GM12878 (cell line): Measurements from ENCODE around the gene ZSWIM6. TPM values are rescaled to one million over a fixed set of nuclear protein-coding genes. Genes with fewer than 3 reads are reported as not detected.

Source experiments
- ATAC-seq: fragments of 200-7000 bp; cut with Tn5 transposase; 3 replicates; pipeline ENCODE4 v1.9.1; 2020; ENCODE audit warnings: mild to moderate bottlenecking, moderate library complexity
- BruUV-seq: library from RNA; stranded (reverse); fragments of 400-500 nt; replicated peaks from 2 replicates; lab custom pipeline; 2021; lab: Mats Ljungman, UMichigan
- CTCF ChIA-PET: fragments of 300-600 bp; sonication (Branson Sonifier 250); formaldehyde crosslinking; extraction: SDS; loops from one replicate; lab custom pipeline; 2021; ENCODE audit warnings: inconsistent platforms; lab: Yijun Ruan, JAX
- POLR2A ChIA-PET: fragments of 350-600 bp; formaldehyde crosslinking; extraction: SDS; loops from one replicate; lab custom pipeline; 2021; ENCODE audit warnings: inconsistent platforms; lab: Charles Lee
- RAD21 ChIA-PET: fragments of 300-600 bp; sonication (Branson Sonifier 250); formaldehyde crosslinking; loops from one replicate; lab custom pipeline; 2023; ENCODE audit warnings: antibody characterized with exemption; ENCODE audit not compliant: unreplicated experiment; lab: Charles Lee
- SMC1A ChIA-PET: fragments of 300-600 bp; sonication (Branson Sonifier 250); formaldehyde crosslinking; loops from one replicate; lab custom pipeline; 2023; ENCODE audit not compliant: unreplicated experiment, uncharacterized antibody; lab: Charles Lee
- DNase-seq: peaks from one replicate; pipeline ENCODE4 v3.0.0-alpha.2; 2011; ENCODE audit warnings: low read depth, low spot score
- FAIRE-seq: peaks from 3 replicates; lab custom pipeline; 2011; peaks lifted over from hg19 to GRCh38; lab: Jason Lieb, UNC
- H2AFZ ChIP-seq: 2 replicates; pipeline ENCODE4 v1.6.0; 2011; ENCODE audit warnings: low read depth, low read length, control low read depth; ENCODE audit not compliant: control insufficient read depth
- H3K27ac ChIP-seq: 2 replicates; pipeline ENCODE4 v1.5.1; 2011; ENCODE audit warnings: control low read depth; ENCODE audit not compliant: control insufficient read depth, insufficient read depth
- H3K27me3 ChIP-seq, 2 experiments: replicated peaks in 1 of 2; 2 replicates each; pipeline versions ENCODE4 v1.6.0 to v1.6.1; 2011; ENCODE audit warnings: low read length in 1 of 2; ENCODE audit not compliant: control insufficient read depth in 2 of 2, insufficient read depth in 2 of 2
- H3K36me3 ChIP-seq, 2 experiments: 2 replicates each; pipeline ENCODE4 v1.5.1; 2011; ENCODE audit warnings: low read length in 1 of 2; ENCODE audit not compliant: control insufficient read depth in 2 of 2, insufficient read depth in 2 of 2
- H3K4me1 ChIP-seq: 2 replicates; pipeline ENCODE4 v1.6.1; 2011; ENCODE audit warnings: mild to moderate bottlenecking, low read length, moderate library complexity, mixed read lengths; ENCODE audit not compliant: control insufficient read depth, insufficient read depth
- H3K4me2 ChIP-seq: 2 replicates; pipeline ENCODE4 v1.6.0; 2011; ENCODE audit warnings: control low read depth; ENCODE audit not compliant: control insufficient read depth, insufficient read depth
- H3K4me3 ChIP-seq: fragments of 200-600 bp; sonication (generic); 2 replicates; pipeline ENCODE4 v1.5.1; 2016
- H3K79me2 ChIP-seq: 2 replicates; pipeline ENCODE4 v1.6.0; 2011; ENCODE audit warnings: low read length; ENCODE audit not compliant: control insufficient read depth, insufficient read depth
- H3K9ac ChIP-seq: 2 replicates; pipeline ENCODE4 v1.8.0; 2011; ENCODE audit warnings: low read length, control low read depth, mixed read lengths; ENCODE audit not compliant: control insufficient read depth, insufficient read depth
- H3K9me3 ChIP-seq: replicated peaks from 3 replicates; pipeline ENCODE4 v1.5.1; 2011; ENCODE audit warnings: mild to moderate bottlenecking, low read length; ENCODE audit not compliant: control insufficient read depth, insufficient read depth
- H4K20me1 ChIP-seq: 2 replicates; pipeline ENCODE4 v1.6.0; 2011; ENCODE audit not compliant: control insufficient read depth, insufficient read depth
- BCL11A ChIP-seq: IDR thresholded peaks from 2 replicates; pipeline ENCODE4 v1.6.1; 2011; ENCODE audit warnings: low read depth, low read length
- BMI1 ChIP-seq: fragments of 450-650 bp; IDR thresholded peaks from 2 replicates; pipeline ENCODE4 v1.6.1; 2016; ENCODE audit warnings: mild to moderate bottlenecking, moderate library complexity, borderline replicate concordance
- CBFB ChIP-seq: IDR thresholded peaks from 2 replicates; pipeline ENCODE4 v1.6.1; 2016; ENCODE audit warnings: antibody characterized with exemption, low read depth
- CHD2 ChIP-seq: IDR thresholded peaks from 2 replicates; pipeline ENCODE4 v1.6.1; 2011; ENCODE audit warnings: low read depth, low read length, improper control_type of control experiment, borderline replicate concordance
- EGR1 ChIP-seq, 2 experiments: IDR thresholded peaks; 1 replicate in 1 of 2; 2 replicates in 1 of 2; pipeline ENCODE4 v1.6.1; 2011 to 2012; ENCODE audit warnings: low read depth in 2 of 2, low read length in 2 of 2, borderline replicate concordance in 1 of 2, mild to moderate bottlenecking in 1 of 2, moderate library complexity in 1 of 2
- EP300 ChIP-seq, 2 experiments: fragments of 150-350 bp in 1 of 2; IDR thresholded peaks; 2 replicates each; pipeline ENCODE4 v1.6.1; 2011 to 2012; ENCODE audit warnings: low read depth in 2 of 2, low read length in 2 of 2, borderline replicate concordance in 1 of 2, improper control_type of control experiment in 1 of 2, inconsistent platforms in 1 of 2; ENCODE audit not compliant: control insufficient read depth in 1 of 2
- ETV6 ChIP-seq, 2 experiments: fragments of 450-650 bp in 1 of 2; IDR thresholded peaks in 1 of 2; conservative IDR thresholded peaks in 1 of 2; 2 replicates each; pipeline ENCODE4 v1.6.1; 2014; ENCODE audit warnings: antibody characterized with exemption in 1 of 2, borderline replicate concordance in 1 of 2, low read depth in 1 of 2, mild to moderate bottlenecking in 1 of 2, moderate library complexity in 1 of 2
- EZH2 ChIP-seq: IDR thresholded peaks from 2 replicates; pipeline ENCODE4 v1.6.1; 2012; ENCODE audit warnings: low read depth, mild to moderate bottlenecking, control low read depth, inconsistent platforms, low read length, borderline replicate concordance; ENCODE audit not compliant: control insufficient read depth
- FOS ChIP-seq: IDR thresholded peaks from 3 replicates; pipeline ENCODE4 v1.6.1; 2011; ENCODE audit warnings: borderline replicate concordance; ENCODE audit not compliant: insufficient read length; ENCODE audit errors: extremely low read depth
- IKZF1 ChIP-seq: fragments of 450-650 bp; conservative IDR thresholded peaks from 2 replicates; pipeline ENCODE4 v1.6.1; 2017; ENCODE audit warnings: antibody characterized with exemption, mild to moderate bottlenecking
- KLF5 ChIP-seq: fragments of 450-650 bp; IDR thresholded peaks from 2 replicates; pipeline ENCODE4 v1.6.1; 2014; ENCODE audit warnings: mild to moderate bottlenecking; ENCODE audit not compliant: partially characterized antibody
- MLLT1 ChIP-seq: fragments of 450-650 bp; IDR thresholded peaks from 2 replicates; pipeline ENCODE4 v1.6.1; 2016; ENCODE audit warnings: mild to moderate bottlenecking
- MTA3 ChIP-seq: IDR thresholded peaks from 2 replicates; pipeline ENCODE4 v1.6.1; 2012; ENCODE audit warnings: low read length, inconsistent platforms, borderline replicate concordance
- NBN ChIP-seq: fragments of 450-650 bp; IDR thresholded peaks from 2 replicates; pipeline ENCODE4 v1.6.1; 2016
- NR2C2 ChIP-seq: IDR thresholded peaks from 2 replicates; pipeline ENCODE4 v1.6.1; 2011; ENCODE audit warnings: borderline replicate concordance, low read depth; ENCODE audit not compliant: control insufficient read depth, insufficient read length
- PKNOX1 ChIP-seq: fragments of 450-650 bp; IDR thresholded peaks from 2 replicates; pipeline ENCODE4 v1.6.1; 2016; ENCODE audit warnings: mild to moderate bottlenecking
- RAD21 ChIP-seq: IDR thresholded peaks from 2 replicates; pipeline ENCODE4 v1.6.1; 2011; ENCODE audit warnings: mild to moderate bottlenecking, low read depth, low read length, moderate library complexity; ENCODE audit not compliant: insufficient read depth
- RELA ChIP-seq: fragments of 450-650 bp; IDR thresholded peaks from 2 replicates; pipeline ENCODE4 v1.8.0; 2014; ENCODE audit warnings: borderline replicate concordance; ENCODE audit not compliant: partially characterized antibody
- TCF7 ChIP-seq: IDR thresholded peaks from 2 replicates; pipeline ENCODE4 v1.6.1; 2014; ENCODE audit warnings: antibody characterized with exemption, borderline replicate concordance
- YBX1 ChIP-seq: fragments of 450-650 bp; IDR thresholded peaks from 2 replicates; pipeline ENCODE4 v1.6.1; 2016; ENCODE audit warnings: antibody characterized with exemption
- YY1 ChIP-seq: IDR thresholded peaks from 2 replicates; pipeline ENCODE4 v1.6.1; 2011; ENCODE audit warnings: low read depth, mild to moderate bottlenecking, low read length
- WGBS: methylation state at CpG from one replicate; pipeline ENCODE4 v1.1.6; 2016; ENCODE audit warnings: low lambda C conversion rate; ENCODE audit not compliant: insufficient replicate concordance, insufficient coverage; ENCODE audit errors: missing lambda C conversion rate; 5-methylcytosine and 5-hydroxymethylcytosine counted together
- in situ Hi-C: fragments of 300-500 bp; cut with MboI; formaldehyde crosslinking; loops from 9 replicates; pipeline ENCODE4 v1.14.3; 2018; ENCODE audit warnings: mixed read lengths
- intact Hi-C: fragments of 100-400 bp; cut with micrococcal nuclease; formaldehyde crosslinking; loops from one replicate; pipeline ENCODE4 v1.14.2; 2022; ENCODE audit not compliant: unreplicated experiment
- polyA plus RNA-seq, 11 experiments: library from polyadenylated mRNA; depleted of rRNA in 4 of 11; unstranded in 6 of 11; stranded (reverse) in 5 of 11; fragments of >200 nt; fragmentation: Nextera tagmentation in 4 of 11; fragmentation: Illumina TruSeq in 1 of 11; extraction: Ambion mirVana in 4 of 11; extraction: Trizol in 1 of 11; gene quantifications; 1 replicate in 1 of 11; 2 replicates in 10 of 11; pipeline versions ENCODE4 v1.2.1 to v1.2.3, GENCODE V29; 2011 to 2016; ENCODE audit warnings: inconsistent platforms in 2 of 11, missing spikeins in 2 of 11, low read depth in 1 of 11
- total RNA-seq, 4 experiments: library from RNA; depleted of rRNA in 3 of 4; stranded (reverse); fragments of >200 nt in 3 of 4; fragmentation: Illumina TruSeq in 1 of 4; extraction: Trizol in 1 of 4; gene quantifications; 2 replicates each; pipeline versions ENCODE4 v1.2.1 to v1.2.3, GENCODE V29; 2013 to 2021

Gene ZSWIM6
- total and polyA plus RNA-seq, 10 of the 15 experiments (the other 5 are each of a cell fraction or from before 2014, with no cell fraction given) = 0.53 to 6.2 (median 3.4) TPM

DNA sequence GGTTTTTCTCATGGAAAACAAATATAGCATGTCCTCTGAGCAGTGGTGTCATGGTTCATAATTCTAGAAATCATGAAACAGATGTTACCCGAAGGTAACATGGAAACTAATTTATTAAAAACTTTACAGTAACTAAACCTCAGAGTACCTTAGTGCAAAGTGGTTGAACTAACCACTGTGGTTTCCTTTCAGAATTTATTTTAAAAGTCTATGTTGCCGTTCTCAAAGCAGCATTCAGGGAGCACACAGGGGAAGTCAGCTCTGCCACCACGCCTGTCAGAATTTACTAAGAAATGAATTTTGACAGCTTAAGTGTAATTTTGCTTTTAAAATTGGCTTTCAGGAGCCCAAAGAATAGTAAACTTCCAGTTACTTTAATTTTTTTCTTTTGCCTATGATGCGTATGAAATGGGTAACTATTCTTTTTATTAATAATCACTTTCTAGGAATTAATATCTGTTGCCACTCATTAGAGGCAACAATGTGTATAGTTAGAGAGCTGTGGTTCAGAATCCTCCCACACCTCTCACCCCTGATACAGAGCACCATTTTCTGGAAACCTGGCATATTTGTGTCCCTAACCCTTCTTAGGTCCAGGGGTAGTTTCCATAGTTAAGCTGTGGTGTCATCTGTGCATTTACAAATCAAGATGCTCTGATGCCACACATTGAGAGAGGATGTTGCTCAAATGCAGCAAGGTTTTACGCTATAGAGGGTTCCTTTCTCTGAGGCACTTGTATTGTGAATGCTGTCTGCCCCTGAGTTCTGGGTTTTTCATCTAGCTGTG lies 202.6 kb downstream of the ZSWIM6 start:
- Histone ChIP-seq H3K27ac (no peak overlapping the region), H3K27me3 (no peaks in the 10 kb centered on the region), H3K79me2 (no peaks in the 10 kb centered on the region), H3K9ac (no peak overlapping the region), H3K4me1 (peaks cover 9% of the 10 kb centered on the region), H4K20me1 (no peaks in the 10 kb centered on the region), H3K36me3 (no peaks in the 10 kb centered on the region), H3K4me2 (no peak overlapping the region; the same call in 1 of the 2 replicates), H3K4me3 (no peak overlapping the region), H3K9me3 (peaks cover 4% of the 10 kb centered on the region; the same call in 2 of the 3 replicates), H2AFZ (no peak overlapping the region)
- intact Hi-C loops (loop anchor here (2.0 to 10.0 kb wide), 4 partner anchors 126 to 370 kb away; partner anchors contain the start of genes SMIM15 and ZSWIM6), in situ Hi-C loops (no loop called here)
- ChIA-PET POLR2A (no interaction called here), RAD21 (interaction anchor here (0.9 to 1.8 kb wide), 3 partner anchors 127 to 334 kb away, joined by 5 to 7 read pairs (median 5); partner anchors contain the start of gene ZSWIM6), CTCF (interaction anchor here (0.8 to 1.5 kb wide), 4 partner anchors 123 to 205 kb away, joined by 3 read pairs; no protein-coding TSS in a partner anchor), SMC1A (interaction anchor here (1.5 to 2.3 kb wide), 3 partner anchors 9 to 333 kb away, joined by 5 to 6 read pairs (median 6); no protein-coding TSS in a partner anchor)
- FAIRE-seq (no peak), ATAC-seq (peak; percentile 91), DNase-seq (peak; percentile 64)
- no TSS peak for BruUV-seq
- 8% methylated on average over 5 of the region's 5 CpGs for WGBS
- TF ChIP-seq RELA = no peak
- TF ChIP-seq CBFB = peak; percentile 48; the same call in 1 of the 2 replicates
- TF ChIP-seq ETV6 (conservative IDR thresholded peaks at IDR 0.05 in 1 of 2, IDR thresholded peaks at IDR 0.05 in 1 of 2; ENCODE audit: borderline replicate concordance in 1 of 2, low read depth in 1 of 2) = no peak
- TF ChIP-seq BMI1 = peak; percentile 44; the same call in 1 of the 2 replicates
- TF ChIP-seq NR2C2 = no peak
- no peak for TF ChIP-seq RAD21
- TF ChIP-seq MLLT1 = peak; percentile 35; the same call in 1 of the 2 replicates
- no peak for TF ChIP-seq FOS
- TF ChIP-seq YBX1 = no peak
- TF ChIP-seq NBN = 0 out of 2 replicates have a peak, but pooled peaks have one; percentile 30
- TF ChIP-seq YY1 = no peak
- TF ChIP-seq EGR1 (IDR thresholded peaks at IDR 0.05; ENCODE audit: borderline replicate concordance in 1 of 2, low read depth in 2 of 2, low read length in 2 of 2) = no peak
- TF ChIP-seq PKNOX1 = peak; percentile 52
- peak; percentile 30; the same call in 1 of the 2 replicates for TF ChIP-seq IKZF1
- TF ChIP-seq EZH2 = no peak
- peak; percentile 31; the same call in 1 of the 2 replicates for TF ChIP-seq CHD2
- TF ChIP-seq TCF7 = 0 out of 2 replicates have a peak, but pooled peaks have one; percentile 41
- peak; percentile 48; the same call in 1 of the 2 replicates for TF ChIP-seq BCL11A
- peak in 1 of 2 experiments; percentile 37; a peak in 2 of 4 replicates for TF ChIP-seq EP300 (IDR thresholded peaks at IDR 0.05; ENCODE audit: borderline replicate concordance in 1 of 2, control insufficient read depth in 1 of 2, low read depth in 2 of 2, low read length in 2 of 2)
- TF ChIP-seq MTA3 = no peak
- no peak for TF ChIP-seq KLF5
